Left cardiac atrium (tissue), 4 donors: ENCODE measurements around the gene ABCD2. TPM values are rescaled to one million over a fixed set of nuclear protein-coding genes. Genes with fewer than 3 reads are reported as not detected.
"Not testable (repeated sequence)": the region's sequence is repeated elsewhere in the genome, so short reads cannot be mapped to it uniquely, and the experiment has no call there.

Source experiments
- ATAC-seq, 2 donors: fragments of 200-7000 bp; cut with Tn5 transposase; one replicate each; pipeline ENCODE4 v1.9.1; 2020; ENCODE audit warnings: mild to moderate bottlenecking in 2 of 2, moderate library complexity in 2 of 2
- DNase-seq: peaks from one replicate; pipeline ENCODE4 v3.0.0-alpha.2; 2020
- intact Hi-C, 2 donors: fragments of 100-400 bp; cut with DNase I; formaldehyde crosslinking; loops; one replicate each; pipeline versions ENCODE4 v1.14.1 to v1.15.1; 2022 to 2023
- long read RNA-seq: library from polyadenylated mRNA; unstranded; transcript quantifications from one replicate; pipeline ENCODE4 v2.0.0, GENCODE V29; 2021
- total RNA-seq, 2 donors: library from RNA; stranded (reverse); fragmentation: NEBNext Ultra II Directional; extraction: Animal tissue kit (Norgen Biotek cat#: 25700); gene quantifications; one replicate each; pipeline ENCODE4 v1.2.1, GENCODE V29; 2021
- donor health status: DM: no; HTN: yes; CAD: no.
- donor health status: DM: no; HTN: yes; CAD: no; lungs with severe emphysema.
- donor health status: DM: yes; HTN: yes; CAD: no.
- donor health status: Dilated cardiomyopathy.

Gene ABCD2
- total RNA-seq, result 10 to 100 TPM in 1 of 2 donors, 1 to 10 TPM in 1; 8.0 to 11.8 TPM
- long read RNA-seq, full-length matches to known transcripts, result 1 of 3 reads
- long read RNA-seq, partial matches to known transcripts, result 1 of 3 reads
- long read RNA-seq, other reads (novel, unspliced or antisense), result 1 of 3 reads

- DNase-seq (peak; percentile 68), ATAC-seq (peak; percentile 90 to 97)
- intact Hi-C loops, result no loop called here
These were observed at the start of gene ABCD2 for GRCh38 chr12:39619660-39620433. Gene ABCD2, minus strand, starts transcription at chr12:39619803. Its CDS starts 188 bp downstream, at chr12:39619615.

DNA sequence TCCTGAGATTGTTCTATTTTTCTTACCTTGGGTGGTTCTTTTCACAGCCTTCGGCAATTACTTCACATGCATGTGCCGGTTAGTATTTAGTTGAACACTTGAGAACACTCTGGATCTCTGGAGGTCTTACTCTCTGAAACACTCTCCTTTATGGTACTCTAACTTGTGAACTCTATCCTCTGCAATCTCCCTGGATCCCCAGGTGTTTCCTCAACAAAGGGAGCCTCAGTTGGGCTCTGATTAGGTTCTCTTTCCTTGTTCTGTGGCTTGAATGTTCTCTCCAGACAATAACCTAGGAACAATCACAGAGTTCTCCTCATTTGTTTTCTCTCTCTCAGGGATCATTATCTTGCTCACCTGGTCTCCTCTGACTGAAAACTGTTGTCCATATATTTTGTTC lies 40.5 kb upstream of the ABCD2 start:
- intact Hi-C loops, result no loop called here
- ATAC-seq, result no peak
- no peak for DNase-seq

GRCh38 chr12:39647383-39647782 lies 27.8 kb upstream of the ABCD2 start:
- ATAC-seq (no peak), DNase-seq (no peak)
- intact Hi-C loops, result no loop called here

DNA sequence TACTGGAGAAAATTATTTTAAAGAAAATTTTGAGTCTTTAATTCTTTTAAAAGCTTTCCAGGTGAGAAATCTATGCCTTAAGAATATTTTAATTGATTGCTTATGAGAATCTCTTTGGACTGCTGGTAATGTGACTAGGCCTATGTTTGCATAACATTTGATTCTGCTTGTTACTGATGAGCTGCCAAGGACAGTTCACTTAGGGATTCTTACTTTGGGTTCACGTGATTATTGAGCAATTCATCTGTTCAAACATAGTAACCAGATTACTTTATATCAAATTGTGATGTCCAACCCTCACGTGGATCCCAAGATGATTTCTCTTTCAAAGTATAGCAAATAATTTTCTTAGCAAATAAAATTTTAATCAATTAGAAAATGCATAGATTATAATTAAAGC lies 27.4 kb upstream of the ABCD2 start:
- DNase-seq (no peak), ATAC-seq (peak in 1 of 2 donors; percentile 55)
- intact Hi-C loops, result no loop called here

DNA sequence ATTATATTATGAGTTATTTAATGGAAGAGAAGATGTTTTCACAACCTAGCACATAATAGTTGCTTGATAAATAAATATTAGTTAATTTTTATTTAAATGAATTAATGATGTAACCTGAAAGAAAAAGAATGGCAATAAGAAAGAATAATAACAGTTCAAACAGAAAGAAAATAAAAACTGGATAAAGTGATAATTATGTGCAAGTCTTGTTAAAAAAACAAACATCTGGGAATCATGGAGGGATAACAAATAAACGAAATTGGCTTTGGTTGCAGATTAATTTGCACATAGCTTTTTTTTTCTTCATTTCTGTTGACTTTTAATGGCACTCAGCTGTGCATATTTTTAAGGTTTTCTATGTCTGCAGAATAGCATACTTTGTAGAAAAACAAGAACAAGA lies 23.4 kb upstream of the ABCD2 start:
- intact Hi-C loops, result no loop called here
- ATAC-seq (no peak), DNase-seq (no peak)

GRCh38 chr12:39638840-39639239 lies 19.2 kb upstream of the ABCD2 start:
- intact Hi-C loops, result no loop called here
- ATAC-seq, result no peak

DNA sequence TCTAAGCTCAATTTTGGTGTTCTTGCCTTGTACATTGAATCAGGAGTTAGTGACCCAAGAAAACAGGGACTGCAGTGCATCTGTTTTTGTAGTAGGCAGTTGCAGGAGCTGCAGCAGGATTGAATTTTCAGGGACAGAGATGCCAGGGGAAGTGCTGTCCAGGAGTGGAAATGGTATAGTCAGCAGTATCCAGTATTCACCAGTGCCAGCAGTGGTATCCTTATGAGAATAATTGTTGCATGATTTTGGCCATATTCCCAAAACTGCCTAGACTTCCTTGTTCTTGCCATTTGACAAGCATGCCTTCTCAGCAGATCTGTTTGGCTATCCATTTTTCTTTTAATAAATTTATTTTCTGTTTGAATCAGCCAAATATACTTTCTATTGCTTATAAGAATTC lies 18.6 kb upstream of the ABCD2 start:
- no peak for DNase-seq
- ATAC-seq, result peak; percentile 39 to 50
- intact Hi-C loops, result no loop called here

More at GRCh38 chr12:39638840-39639239, 19.2 kb upstream of the ABCD2 start:
- DNase-seq, result no peak

DNA sequence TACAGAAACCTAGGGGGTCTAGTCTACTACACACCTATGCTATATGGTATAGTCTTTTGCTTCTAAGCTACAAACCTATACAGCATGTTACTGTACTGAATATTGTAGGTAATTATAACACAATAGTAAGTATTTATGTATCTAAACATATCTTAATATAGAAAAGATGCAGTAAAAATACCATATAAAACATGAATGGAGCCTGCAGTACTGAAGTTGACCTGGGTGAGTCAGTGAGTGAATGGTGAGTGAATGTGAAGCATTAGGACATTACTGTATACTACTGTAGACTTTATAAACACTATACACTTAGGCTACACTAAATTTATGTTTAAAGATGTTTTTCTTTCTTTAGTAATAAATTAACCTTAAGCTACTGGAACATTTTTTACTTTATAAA lies 13.1 kb upstream of the ABCD2 start:
- DNase-seq (no peak), ATAC-seq (no peak)
- intact Hi-C loops, result no loop called here

DNA sequence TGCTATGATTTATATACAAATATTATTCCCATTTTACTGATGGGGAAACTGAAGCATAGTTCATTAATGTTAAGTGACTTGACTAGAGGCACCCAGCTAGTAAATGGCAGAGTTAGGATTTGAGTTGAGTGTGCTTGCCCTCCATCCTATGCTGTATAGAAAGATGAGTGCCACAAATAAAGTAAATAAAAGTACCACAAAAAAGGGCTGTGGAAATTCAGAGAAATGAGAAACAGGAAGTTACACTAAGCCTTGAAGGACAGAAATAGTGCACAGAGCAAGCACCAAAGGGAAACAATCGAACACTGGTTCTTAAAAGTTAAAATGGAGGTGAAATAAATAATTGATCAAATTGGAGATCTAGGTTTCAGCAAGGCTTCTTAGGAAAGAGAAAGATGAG lies 9.2 kb upstream of the ABCD2 start:
- no peak for DNase-seq
- intact Hi-C loops, result no loop called here
- no peak for ATAC-seq

GRCh38 chr12:39627914-39628313 lies 8.3 kb upstream of the ABCD2 start:
- DNase-seq, result no peak
- intact Hi-C loops, result no loop called here
- peak in 1 of 2 donors; percentile 59 for ATAC-seq

DNA sequence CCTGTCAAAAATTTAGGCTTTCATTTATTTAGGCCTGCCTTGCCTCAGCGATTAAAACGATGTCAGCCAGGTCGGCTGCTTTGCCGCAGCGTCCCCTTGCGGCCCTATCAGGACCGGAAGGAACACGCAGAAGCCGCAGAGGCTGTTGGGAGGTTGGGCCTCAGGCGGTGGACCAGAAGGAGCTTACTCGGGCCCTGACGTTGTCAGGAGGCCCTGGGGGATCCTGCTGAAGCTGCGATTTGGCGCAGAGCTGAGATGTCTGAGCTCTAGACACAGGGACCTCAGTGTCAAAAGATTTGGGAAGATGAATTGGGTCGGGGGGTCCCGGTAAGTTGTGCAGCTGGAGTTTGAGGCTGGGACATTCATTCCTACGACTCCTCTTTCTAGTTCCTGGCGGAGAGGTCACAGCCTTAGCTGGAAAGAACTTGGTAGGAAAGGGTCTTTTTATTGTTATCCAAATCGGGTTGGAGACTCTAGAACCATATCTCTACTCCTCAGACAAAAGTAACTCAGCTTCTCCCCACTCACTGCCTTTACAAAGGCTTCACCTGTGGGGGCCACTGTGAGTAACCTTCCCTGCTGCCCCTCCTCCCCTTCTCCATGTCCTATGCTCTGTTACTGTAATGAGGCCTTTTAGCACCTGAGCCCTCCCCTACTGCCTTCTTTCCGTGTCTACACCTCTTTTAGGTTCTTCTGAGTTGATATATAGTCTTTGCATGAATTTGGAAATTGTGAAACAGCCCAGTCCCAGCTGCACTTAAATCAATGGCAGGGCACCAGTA lies 6.6 kb upstream of the ABCD2 start:
- DNase-seq (no peak), ATAC-seq (no peak)
- intact Hi-C loops, result no loop called here

GRCh38 chr12:39623919-39624318 lies 4.3 kb upstream of the ABCD2 start:
- intact Hi-C loops, result no loop called here
- no peak for ATAC-seq
- DNase-seq, result no peak

DNA sequence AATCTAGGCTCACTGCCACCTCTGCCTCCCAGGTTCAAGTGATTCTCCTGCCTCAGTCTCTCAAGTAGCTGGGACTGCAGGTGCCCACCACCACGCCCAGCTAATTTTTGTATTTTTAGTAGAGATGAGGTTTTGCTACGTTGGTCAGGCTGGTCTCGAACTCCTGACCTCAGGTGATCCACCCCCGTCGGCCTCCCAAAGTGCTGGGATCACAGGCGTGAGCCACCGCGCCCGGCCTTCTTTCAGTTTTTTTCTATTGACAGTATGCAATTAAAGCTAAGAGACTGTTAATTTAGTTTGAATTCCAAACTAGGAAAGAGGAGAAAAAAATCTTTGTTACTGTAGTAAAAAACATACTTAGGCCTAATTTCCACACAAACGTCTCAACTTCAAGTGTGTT lies 3.6 kb upstream of the ABCD2 start:
- DNase-seq, ATAC-seq, intact Hi-C loops: not testable (repeated sequence)

DNA sequence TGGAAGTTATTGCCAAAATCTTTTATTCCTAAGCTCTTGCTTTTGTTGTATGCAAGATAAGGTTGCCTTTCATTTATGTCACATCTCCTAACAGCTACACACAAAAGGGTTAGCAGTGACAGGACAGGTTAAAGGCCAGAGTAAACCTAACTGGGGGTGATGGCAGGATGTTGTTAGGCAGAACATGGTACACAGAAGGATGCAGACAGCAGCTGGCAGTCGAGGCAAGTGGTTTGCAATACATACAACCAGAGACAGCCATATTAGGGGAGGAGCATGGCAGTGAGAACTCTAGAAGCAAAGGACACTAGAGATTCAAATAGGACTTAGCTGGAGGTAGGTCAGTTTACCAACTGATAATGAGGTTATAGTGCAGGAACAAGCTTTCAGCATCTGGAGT lies 2.7 kb upstream of the ABCD2 start:
- intact Hi-C loops, result no loop called here
- DNase-seq (no peak), ATAC-seq (no peak)

DNA sequence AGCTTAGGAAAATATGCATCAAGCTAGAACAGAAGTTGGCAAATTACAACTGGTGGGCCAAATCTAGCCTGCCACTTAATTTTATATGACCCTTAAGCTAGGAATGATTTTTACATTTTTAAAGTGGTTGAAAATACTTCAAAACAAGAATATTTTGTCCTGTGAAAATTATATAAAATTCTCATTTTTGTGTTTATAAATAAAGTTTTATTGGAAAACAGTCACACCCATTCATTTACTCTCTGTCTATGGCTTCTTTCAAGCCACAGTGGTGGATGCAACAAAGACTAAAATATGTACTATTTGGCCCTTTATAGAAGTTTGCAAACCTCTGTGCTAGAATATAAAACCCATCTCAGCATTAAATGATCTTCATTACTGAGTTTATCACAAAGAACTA lies 2.1 kb upstream of the ABCD2 start:
- intact Hi-C loops, result no loop called here
- ATAC-seq (no peak), DNase-seq (no peak)

DNA sequence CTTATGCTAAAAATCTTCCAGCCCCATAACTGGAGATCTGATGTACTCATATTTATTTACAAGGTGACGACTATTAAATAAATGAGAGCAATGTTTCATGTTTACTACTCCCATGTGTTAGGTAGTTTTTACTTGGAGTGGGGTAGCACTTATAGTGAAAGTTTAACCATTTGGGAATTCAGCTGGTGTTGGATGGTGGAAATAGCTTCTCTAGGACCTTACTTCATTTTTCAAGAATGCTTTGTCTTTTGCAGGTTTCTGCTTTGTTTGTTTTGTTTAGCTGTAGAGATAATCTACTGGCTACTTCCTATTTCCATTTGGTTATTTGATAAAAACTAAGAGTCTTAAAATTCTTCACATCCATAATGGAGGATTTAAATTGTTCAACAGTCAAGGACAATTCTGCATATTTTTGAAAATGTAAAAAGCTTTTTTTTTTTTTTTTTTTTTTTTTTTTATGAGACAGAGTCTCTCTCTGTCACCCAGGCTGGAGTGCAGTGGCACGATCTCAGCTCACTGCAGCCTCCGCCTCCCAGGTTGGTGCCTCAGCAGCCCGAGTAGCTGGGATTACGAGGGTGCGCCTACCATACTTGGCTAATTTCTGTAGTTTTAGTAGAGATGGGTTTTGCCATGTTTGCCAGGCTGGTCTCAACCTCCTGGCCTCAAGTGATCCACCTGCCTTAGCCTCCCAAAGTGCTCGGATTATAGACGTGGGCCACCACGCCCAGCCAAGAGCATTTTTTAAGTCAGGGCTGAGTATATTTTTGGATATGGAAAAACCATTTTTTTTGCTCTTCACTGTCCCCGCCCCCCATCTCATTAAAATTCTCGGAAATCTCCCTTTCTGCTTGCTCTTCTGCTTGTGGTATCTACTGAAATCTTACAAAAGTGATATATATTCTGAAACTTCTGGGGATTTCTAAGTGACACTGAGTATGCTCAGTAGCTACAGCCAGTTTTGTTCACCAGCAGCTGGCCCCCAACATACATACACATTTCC lies 1.4 kb upstream of the ABCD2 start:
- no peak for ATAC-seq
- intact Hi-C loops, result no loop called here
- DNase-seq, result no peak

DNA sequence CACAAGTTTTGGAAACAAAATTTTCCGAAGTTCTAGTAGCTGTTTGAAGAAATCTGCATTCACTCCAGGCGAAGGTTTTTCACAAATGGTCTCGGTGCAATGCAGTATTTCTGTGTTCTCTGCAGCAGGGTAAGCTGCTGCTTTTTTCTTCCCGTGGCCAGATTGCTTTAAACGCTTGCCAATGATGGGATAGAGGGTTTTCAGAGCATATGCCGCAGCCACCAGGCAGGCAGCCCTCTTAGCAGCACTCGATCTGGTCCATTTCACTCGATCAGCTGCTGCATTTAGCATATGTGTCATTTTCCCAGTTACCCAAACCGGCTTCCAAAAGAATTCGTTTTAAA lies 315 bp downstream of the ABCD2 start:
- intact Hi-C loops, result no loop called here
- ATAC-seq, result peak; percentile 38 to 54
- DNase-seq, result no peak

GRCh38 chr12:39618701-39619100 lies 902 bp downstream of the ABCD2 start:
- intact Hi-C loops, result no loop called here
- no peak for ATAC-seq
- no peak for DNase-seq

DNA sequence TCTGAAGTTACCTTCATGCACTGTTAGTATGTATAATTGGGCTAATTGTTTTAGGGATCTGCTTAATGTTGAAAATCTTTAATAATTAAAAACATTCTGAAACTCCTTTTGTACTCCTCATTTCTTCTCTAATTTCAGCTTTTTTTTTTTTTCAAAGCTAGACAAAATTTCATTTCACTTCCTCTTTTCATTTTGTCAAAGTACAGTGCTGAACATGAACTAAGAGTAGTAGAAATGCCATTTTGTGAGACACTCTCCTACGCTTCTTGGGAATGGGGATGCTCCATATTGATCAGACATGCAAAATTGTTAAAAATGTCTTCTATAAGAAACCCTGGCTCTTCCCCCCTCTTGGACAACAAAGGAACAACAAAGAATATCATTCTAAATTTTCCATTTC lies 1.7 kb downstream of the ABCD2 start:
- DNase-seq (no peak), ATAC-seq (no peak)
- intact Hi-C loops, result no loop called here
